A673 (cell line): Measurements from ENCODE around the gene CYP2D6. TPM values are rescaled to one million over a fixed set of nuclear protein-coding genes. Genes with fewer than 3 reads are reported as not detected.
"Not testable (repeated sequence)": the region's sequence is repeated elsewhere in the genome, so short reads cannot be mapped to it uniquely, and the experiment has no call there.

Source experiments
- BruUV-seq: library from RNA; stranded (reverse); fragments of 400-500 nt; replicated peaks from 2 replicates; lab custom pipeline; 2021; lab: Mats Ljungman, UMichigan
- CTCF ChIA-PET: fragments of 300-600 bp; sonication (Branson Sonifier 250); formaldehyde crosslinking; loops from one replicate; lab custom pipeline; 2022; ENCODE audit warnings: antibody characterized with exemption; lab: Charles Lee
- POLR2A ChIA-PET: fragments of 300-600 bp; sonication (Branson Sonifier 250); formaldehyde crosslinking; loops from one replicate; lab custom pipeline; 2022; ENCODE audit warnings: antibody characterized with exemption; ENCODE audit not compliant: low non-redundant PET; lab: Charles Lee
- DNase-seq: peaks from one replicate; pipeline ENCODE4 v3.0.0-alpha.2; 2015; ENCODE audit warnings: low spot score
- H3K27ac ChIP-seq: fragments of 200-600 bp; sonication (generic); 2 replicates; pipeline ENCODE4 v1.5.1; 2016; ENCODE audit warnings: mixed run types, low read depth, mild to moderate bottlenecking, mixed read lengths, antibody characterized with exemption, low read length; ENCODE audit not compliant: poor library complexity, severe bottlenecking
- H3K27me3 ChIP-seq: fragments of 200-600 bp; sonication (generic); replicated peaks from 2 replicates; pipeline ENCODE4 v1.6.1; 2017; ENCODE audit warnings: mixed run types, low read depth, mild to moderate bottlenecking, mixed read lengths, antibody characterized with exemption, low read length; ENCODE audit not compliant: insufficient read depth, poor library complexity
- H3K36me3 ChIP-seq: fragments of 200-600 bp; sonication (generic); 2 replicates; pipeline ENCODE4 v1.6.1; 2016; ENCODE audit warnings: mixed run types, mild to moderate bottlenecking, mixed read lengths, antibody characterized with exemption, low read length; ENCODE audit not compliant: insufficient read depth, poor library complexity, severe bottlenecking
- H3K4me1 ChIP-seq: fragments of 200-600 bp; sonication (generic); 2 replicates; pipeline ENCODE4 v1.6.1; 2017; ENCODE audit warnings: mixed run types, mild to moderate bottlenecking, mixed read lengths, antibody characterized with exemption, low read length; ENCODE audit not compliant: insufficient read depth, poor library complexity, severe bottlenecking
- H3K4me3 ChIP-seq: fragments of 200-600 bp; sonication (generic); 2 replicates; pipeline ENCODE4 v1.5.1; 2016; ENCODE audit warnings: low read depth, mixed run types, mild to moderate bottlenecking, mixed read lengths, low read length; ENCODE audit not compliant: poor library complexity, severe bottlenecking
- H3K9me3 ChIP-seq: fragments of 200-600 bp; sonication (generic); 2 replicates; pipeline ENCODE4 v1.6.1; 2016; ENCODE audit warnings: mixed run types, low read depth, mild to moderate bottlenecking, mixed read lengths, antibody characterized with exemption, low read length; ENCODE audit not compliant: poor library complexity, severe bottlenecking
- CTCF ChIP-seq: fragments of 300-800, 200-600 bp; sonication (generic); conservative IDR thresholded peaks from 2 replicates; pipeline ENCODE4 v1.5.1; 2017; ENCODE audit warnings: low read depth, mild to moderate bottlenecking, antibody characterized with exemption, low read length, moderate library complexity, mixed read lengths
- EZH2 ChIP-seq: fragments of 200-600 bp; sonication (generic); IDR thresholded peaks from 2 replicates; pipeline ENCODE4 v1.6.1; 2017; ENCODE audit warnings: borderline replicate concordance, low read depth, mild to moderate bottlenecking, mixed read lengths, antibody characterized with exemption, low read length; ENCODE audit not compliant: poor library complexity, severe bottlenecking
- intact Hi-C: fragments of 100-400 bp; cut with micrococcal nuclease; formaldehyde crosslinking; loops from one replicate; pipeline ENCODE4 v1.10.0; 2022; ENCODE audit not compliant: unreplicated experiment
- total RNA-seq: library from RNA; stranded (reverse); gene quantifications from 2 replicates; pipeline ENCODE4 v1.2.3, GENCODE V29; 2021

CYP2D6 gene
- total RNA-seq, 1 experiment from 2014 or later = 2.4 TPM

- no TSS peak for BruUV-seq
- Histone ChIP-seq H3K4me3 (no peak overlapping the region), H3K27ac (no peak overlapping the region), H3K9me3 (peaks cover 9% of the 10 kb centered on the region), H3K4me1 (peaks cover 5% of the 10 kb centered on the region), H3K36me3 (no peaks in the 10 kb centered on the region), H3K27me3 (no peaks in the 10 kb centered on the region)
- TF ChIP-seq CTCF (peak; percentile 36; the same call in 1 of the 2 replicates), EZH2 (no peak)
- DNase-seq = peak; percentile 41
- intact Hi-C loops = no loop called here
- ChIA-PET CTCF (interaction anchor here (0.6 to 1.8 kb wide), 3 partner anchors 163 to 349 kb away, joined by 3 to 13 read pairs (median 3); no protein-coding TSS in a partner anchor), POLR2A (no interaction called here)
Observed at GRCh38 chr22:42116848-42117424, 13.7 kb downstream of the CYP2D6 start.

- POLR2A ChIA-PET, H3K27ac ChIP-seq, H3K9me3 ChIP-seq, CTCF ChIA-PET, H3K4me1 ChIP-seq, H3K27me3 ChIP-seq, H3K4me3 ChIP-seq, BruUV-seq, intact Hi-C loops, DNase-seq, H3K36me3 ChIP-seq: not testable (repeated sequence)
Observed at GRCh38 chr22:42115420-42115830, 15.2 kb downstream of the CYP2D6 start.

- POLR2A ChIA-PET = no interaction called here
- peak; percentile 48 for TF ChIP-seq CTCF
- TF ChIP-seq EZH2 = no peak
- Histone ChIP-seq H3K9me3 (peaks cover 9% of the 10 kb centered on the region), H3K27me3 (no peaks in the 10 kb centered on the region), H3K27ac (no peak overlapping the region), H3K4me3 (no peak overlapping the region), H3K4me1 (peaks cover 9% of the 10 kb centered on the region), H3K36me3 (no peaks in the 10 kb centered on the region)
- CTCF ChIA-PET = no interaction called here
- intact Hi-C loops = loop anchor here (5.0 kb wide), 1 partner anchor 292 kb away; no protein-coding TSS in a partner anchor
- DNase-seq = peak; percentile 50
- BruUV-seq = no TSS peak
Observed at GRCh38 chr22:42114721-42115120, 15.9 kb downstream of the CYP2D6 start.
